B cell (primary cell): ENCODE data around the gene EGFL8. TPM values are rescaled to one million over a fixed set of nuclear protein-coding genes. Genes with fewer than 3 reads are reported as not detected.
"Not testable (repeated sequence)": the region's sequence is repeated elsewhere in the genome, so short reads cannot be mapped to it uniquely, and the experiment has no call there.

ENCODE experiments used
- ATAC-seq: fragments of 200-7000 bp; cut with Tn5 transposase; one replicate; pipeline ENCODE4 v1.10.0; 2021; ENCODE audit warnings: low read depth, mild to moderate bottlenecking, moderate number of reproducible peaks, moderate library complexity
- CTCF ChIA-PET: fragments of 350-600 bp; sonication (Branson Sonifier 250); formaldehyde crosslinking; loops from one replicate; lab custom pipeline; 2021; ENCODE audit warnings: antibody characterized with exemption, inconsistent platforms; lab: Charles Lee
- POLR2A ChIA-PET: fragments of 350-600 bp; sonication (Branson Sonifier 250); formaldehyde crosslinking; loops from one replicate; lab custom pipeline; 2021; ENCODE audit warnings: antibody characterized with exemption; lab: Charles Lee
- DNase-seq: peaks from one replicate; pipeline ENCODE4 v3.0.0; 2013
- H2AFZ ChIP-seq: 2 replicates; pipeline ENCODE4 v1.6.1; 2012; ENCODE audit warnings: mild to moderate bottlenecking, low read depth, low read length; ENCODE audit not compliant: insufficient read depth, poor library complexity, severe bottlenecking
- H3K27ac ChIP-seq, 2 donors: 1 replicate in 1 of 2; 2 replicates in 1 of 2; pipeline ENCODE4 v1.5.1; 2012 to 2013; ENCODE audit warnings: low read length in 2 of 2, mild to moderate bottlenecking in 2 of 2, moderate library complexity in 1 of 2
- H3K27me3 ChIP-seq, 4 experiments: fragments of 200-600 bp in 1 of 4; sonication (generic) in 1 of 4; replicated peaks in 1 of 4; 1 replicate in 2 of 4; 2 replicates in 2 of 4; pipeline versions ENCODE4 v1.6.1 to v1.7.0; 2013 to 2016; ENCODE audit warnings: low read length in 3 of 4, mild to moderate bottlenecking in 2 of 4, mixed read lengths in 1 of 4, moderate library complexity in 1 of 4; ENCODE audit not compliant: insufficient read depth in 4 of 4, control insufficient read depth in 3 of 4; ENCODE audit errors: control extremely low read depth in 1 of 4
- H3K36me3 ChIP-seq, 2 experiments: replicated peaks in 1 of 2; 1 replicate in 1 of 2; 2 replicates in 1 of 2; pipeline versions ENCODE4 v1.6.1 to v1.7.1; 2013; ENCODE audit warnings: low read length in 1 of 2; ENCODE audit not compliant: insufficient read depth in 2 of 2, control insufficient read depth in 1 of 2; ENCODE audit errors: control extremely low read depth in 1 of 2, extremely low read depth in 1 of 2
- H3K4me1 ChIP-seq, 2 donors: fragments of 200-600 bp in 1 of 2; sonication (generic) in 1 of 2; 1 replicate in 1 of 2; 2 replicates in 1 of 2; pipeline versions ENCODE4 v1.5.1 to v1.6.1; 2013 to 2017; ENCODE audit warnings: low read length in 2 of 2; ENCODE audit not compliant: control insufficient read depth in 2 of 2, insufficient read depth in 2 of 2
- H3K4me2 ChIP-seq: replicated peaks from 2 replicates; pipeline ENCODE3; 2012; ENCODE audit warnings: mild to moderate bottlenecking, low read depth, low read length; ENCODE audit not compliant: poor library complexity, severe bottlenecking
- H3K4me3 ChIP-seq, 5 experiments: fragments of 200-600 bp in 1 of 5; sonication (generic) in 1 of 5; 1 replicate in 3 of 5; 2 replicates in 2 of 5; pipeline versions ENCODE4 v1.5.1 to v1.7.0; 2011 to 2016; ENCODE audit warnings: low read length in 4 of 5, mild to moderate bottlenecking in 4 of 5, low read depth in 2 of 5, control low read depth in 1 of 5, moderate library complexity in 1 of 5; ENCODE audit not compliant: insufficient read depth in 1 of 5; ENCODE audit errors: control extremely low read depth in 1 of 5, extremely low read depth in 1 of 5
- H3K79me2 ChIP-seq: fragments of 200-600 bp; sonication (generic); one replicate; pipeline ENCODE4 v1.6.0; 2016; ENCODE audit warnings: low read length; ENCODE audit not compliant: control insufficient read depth, insufficient read depth
- H3K9ac ChIP-seq: fragments of 200-600 bp; sonication (generic); 2 replicates; pipeline ENCODE4 v1.6.1; 2017; ENCODE audit warnings: mild to moderate bottlenecking, low read length, moderate library complexity
- H3K9me3 ChIP-seq, 3 donors: one replicate each; pipeline versions ENCODE4 v1.6.1 to v1.7.1; 2013; ENCODE audit warnings: low read length in 2 of 3; ENCODE audit not compliant: control insufficient read depth in 2 of 3, insufficient read depth in 1 of 3; ENCODE audit errors: control extremely low read depth in 1 of 3
- H4K20me1 ChIP-seq: 2 replicates; pipeline ENCODE4 v1.6.0; 2012; ENCODE audit warnings: mild to moderate bottlenecking, low read length; ENCODE audit not compliant: insufficient read depth, control insufficient read depth, poor library complexity, severe bottlenecking
- H3K27ac Mint-ChIP-seq: one replicate; pipeline ENCODE4 v1.8.0; 2021; ENCODE audit warnings: mixed read lengths
- H3K27me3 Mint-ChIP-seq: one replicate; pipeline ENCODE4 v1.8.0; 2021; ENCODE audit warnings: mixed read lengths
- H3K4me1 Mint-ChIP-seq: one replicate; pipeline ENCODE4 v1.8.0; 2021; ENCODE audit warnings: mixed read lengths
- H3K4me3 Mint-ChIP-seq: one replicate; pipeline ENCODE4 v1.8.0; 2021; ENCODE audit warnings: mixed read lengths
- H3K9me3 Mint-ChIP-seq: one replicate; pipeline ENCODE4 v1.8.0; 2022; ENCODE audit warnings: mixed read lengths; ENCODE audit not compliant: insufficient read depth
- CTCF ChIP-seq: fragments of 200-600 bp; IDR thresholded peaks from one replicate; pipeline ENCODE4 v1.8.0; 2022; ENCODE audit warnings: antibody characterized with exemption, mild to moderate bottlenecking
- EZH2 ChIP-seq: IDR thresholded peaks from 2 replicates; pipeline ENCODE4 v1.6.1; 2012; ENCODE audit warnings: borderline replicate concordance, low read depth, mild to moderate bottlenecking, moderate library complexity, low read length; ENCODE audit not compliant: insufficient read depth, poor library complexity, severe bottlenecking
- WGBS: methylation state at CpG from one replicate; pipeline ENCODE4 v1.1.5; 2013; ENCODE audit warnings: missing lambda C conversion rate; ENCODE audit not compliant: insufficient coverage; 5-methylcytosine and 5-hydroxymethylcytosine counted together
- intact Hi-C: fragments of 100-400 bp; cut with micrococcal nuclease; formaldehyde crosslinking; loops from one replicate; pipeline ENCODE4 v1.10.0; 2022
- polyA plus RNA-seq: library from polyadenylated mRNA; depleted of rRNA; stranded (reverse); fragments of >200 nt; gene quantifications from 2 replicates; pipeline ENCODE4 v1.2.3, GENCODE V29; 2012
- total RNA-seq, 2 donors: library from RNA; stranded (reverse); fragments of 120-200 nt in 1 of 2; gene quantifications; 1 replicate in 1 of 2; 2 replicates in 1 of 2; pipeline versions ENCODE4 v1.2.3 to v1.2.4, GENCODE V29; 2013 to 2022

The EGFL8 gene
- total and polyA plus RNA-seq, 2 donors (not counting 1 experiment from before 2014, with no cell fraction given) = 0.91 to 3.9 TPM

- WGBS = 21% methylated on average over 8 of the region's 12 CpGs
- Mint-ChIP-seq H3K4me3 (peak overlapping the region; percentile 52), H3K9me3 (no peaks in the 10 kb centered on the region), H3K4me1 (peaks cover 55% of the 10 kb centered on the region), H3K27me3 (no peaks in the 10 kb centered on the region), H3K27ac (peak overlapping the region; percentile 88)
- H3K36me3 ChIP-seq = peaks cover 0 to 58% of the 10 kb centered on the region in 2 experiments
- H2AFZ ChIP-seq = no peak overlapping the region
- peaks cover 30 to 47% of the 10 kb centered on the region in 2 donors for H3K4me1 ChIP-seq
- ATAC-seq (no peak), DNase-seq (no peak)
- POLR2A ChIA-PET = no interaction called here
- intact Hi-C loops = no loop called here
- peaks cover 62% of the 10 kb centered on the region for H3K79me2 ChIP-seq
- H3K9me3 ChIP-seq = no peaks in the 10 kb centered on the region
- H3K4me2 ChIP-seq = peak overlapping the region; percentile 19
- H3K9ac ChIP-seq = no peak overlapping the region
- peak overlapping the region; percentile 33 to 51 for H3K27ac ChIP-seq
- H3K4me3 ChIP-seq = no peak overlapping the region
- no peak for TF ChIP-seq EZH2
- TF ChIP-seq CTCF = no peak
- H3K27me3 ChIP-seq = no peaks in the 10 kb centered on the region
- CTCF ChIA-PET = interaction anchor here (0.7 kb wide), 1 partner anchor 604 kb away, joined by 3 read pairs; no protein-coding TSS in a partner anchor
- no peaks in the 10 kb centered on the region for H4K20me1 ChIP-seq
Measured at GRCh38 chr6:32187009-32187709, 22.8 kb downstream of the EGFL8 start.

GRCh38 chr6:32187725-32188380 lies 23.5 kb downstream of the EGFL8 start:
- H2AFZ ChIP-seq, H3K27me3 Mint-ChIP-seq, H3K9me3 Mint-ChIP-seq, ATAC-seq, H3K9ac ChIP-seq, H3K4me3 ChIP-seq, POLR2A ChIA-PET, DNase-seq, H3K9me3 ChIP-seq, intact Hi-C loops, H4K20me1 ChIP-seq, H3K27me3 ChIP-seq: not testable (repeated sequence)
- Histone ChIP-seq H3K4me2 (peak overlapping the region; percentile 91), H3K27ac (peak overlapping the region in 1 of 2 donors; percentile 51), H3K36me3 (peaks cover 0 to 51% of the 10 kb centered on the region in 2 experiments), H3K79me2 (peaks cover 68% of the 10 kb centered on the region), H3K4me1 (peaks cover 32 to 50% of the 10 kb centered on the region in 2 donors)
- CTCF ChIA-PET = interaction anchor here (0.7 kb wide), 1 partner anchor 604 kb away, joined by 3 read pairs; no protein-coding TSS in a partner anchor
- Mint-ChIP-seq H3K27ac (peak overlapping the region; percentile 88), H3K4me1 (peaks cover 60% of the 10 kb centered on the region), H3K4me3 (peak overlapping the region; percentile 91)
- 97% methylated on average over 3 of the region's 18 CpGs for WGBS
